Ovary (tissue), 3 donors: Measurements from ENCODE around the gene ELAVL1.

Experiments
- POLR2A ChIP-seq: fragments of 450-650 bp; IDR thresholded peaks from one replicate; pipeline ENCODE4 v1.6.1; 2017; ENCODE audit warnings: antibody characterized with exemption, mild to moderate bottlenecking, moderate library complexity
- TF ChIP-seq, protein P1 (sequence below), 3 donors: fragments of 450-650 bp in 2 of 3; fragments of 200-600 bp in 1 of 3; IDR thresholded peaks; one replicate each; pipeline versions ENCODE4 v1.5.1 to v1.8.0; 2016 to 2022; ENCODE audit warnings: antibody characterized with exemption in 3 of 3, mild to moderate bottlenecking in 1 of 3
- donor health status: DM: no; HTN: no; CAD: no.

DNA sequence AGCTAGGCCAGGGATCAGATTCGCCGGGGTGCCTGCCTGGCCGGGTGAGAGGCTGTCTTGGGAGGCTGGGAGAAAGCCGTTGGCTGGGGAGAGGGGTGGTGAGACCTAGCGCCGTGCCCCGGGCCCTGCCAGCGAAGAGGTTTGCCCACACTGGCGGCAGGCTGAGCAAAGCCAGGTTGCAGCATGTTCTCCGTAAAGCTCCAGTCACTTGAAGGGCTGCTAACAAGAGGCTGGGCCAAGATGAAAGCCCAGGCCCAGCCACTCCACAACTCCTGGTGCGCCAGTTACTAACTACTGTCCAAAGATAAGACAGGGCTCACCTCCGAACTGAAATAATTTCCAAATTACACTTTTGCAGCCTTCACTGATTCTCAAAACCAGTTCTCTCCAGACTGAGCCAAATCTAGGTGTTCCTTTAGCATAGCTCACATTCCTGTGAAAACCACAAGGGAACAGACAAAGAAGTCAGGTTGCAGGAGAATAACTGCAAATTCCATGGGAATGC, 16.3 kb downstream of the ELAVL1 start:
- TF ChIP-seq, protein P1, sequence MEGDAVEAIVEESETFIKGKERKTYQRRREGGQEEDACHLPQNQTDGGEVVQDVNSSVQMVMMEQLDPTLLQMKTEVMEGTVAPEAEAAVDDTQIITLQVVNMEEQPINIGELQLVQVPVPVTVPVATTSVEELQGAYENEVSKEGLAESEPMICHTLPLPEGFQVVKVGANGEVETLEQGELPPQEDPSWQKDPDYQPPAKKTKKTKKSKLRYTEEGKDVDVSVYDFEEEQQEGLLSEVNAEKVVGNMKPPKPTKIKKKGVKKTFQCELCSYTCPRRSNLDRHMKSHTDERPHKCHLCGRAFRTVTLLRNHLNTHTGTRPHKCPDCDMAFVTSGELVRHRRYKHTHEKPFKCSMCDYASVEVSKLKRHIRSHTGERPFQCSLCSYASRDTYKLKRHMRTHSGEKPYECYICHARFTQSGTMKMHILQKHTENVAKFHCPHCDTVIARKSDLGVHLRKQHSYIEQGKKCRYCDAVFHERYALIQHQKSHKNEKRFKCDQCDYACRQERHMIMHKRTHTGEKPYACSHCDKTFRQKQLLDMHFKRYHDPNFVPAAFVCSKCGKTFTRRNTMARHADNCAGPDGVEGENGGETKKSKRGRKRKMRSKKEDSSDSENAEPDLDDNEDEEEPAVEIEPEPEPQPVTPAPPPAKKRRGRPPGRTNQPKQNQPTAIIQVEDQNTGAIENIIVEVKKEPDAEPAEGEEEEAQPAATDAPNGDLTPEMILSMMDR (IDR thresholded peaks at IDR 0.05): no peak
- TF ChIP-seq POLR2A: no peak
